GM12878 (cell line): ENCODE results near the gene SURF2. TPM values are rescaled to one million over a fixed set of nuclear protein-coding genes. Genes with fewer than 3 reads are reported as not detected.

Experiments used
- ATAC-seq: fragments of 200-7000 bp; cut with Tn5 transposase; 3 replicates; pipeline ENCODE4 v1.9.1; 2020; ENCODE audit warnings: mild to moderate bottlenecking, moderate library complexity
- BruUV-seq: library from RNA; stranded (reverse); fragments of 400-500 nt; replicated peaks from 2 replicates; lab custom pipeline; 2021; lab: Mats Ljungman, UMichigan
- CTCF ChIA-PET: fragments of 300-600 bp; sonication (Branson Sonifier 250); formaldehyde crosslinking; extraction: SDS; loops from one replicate; lab custom pipeline; 2021; ENCODE audit warnings: inconsistent platforms; lab: Yijun Ruan, JAX
- POLR2A ChIA-PET: fragments of 350-600 bp; formaldehyde crosslinking; extraction: SDS; loops from one replicate; lab custom pipeline; 2021; ENCODE audit warnings: inconsistent platforms; lab: Charles Lee
- RAD21 ChIA-PET: fragments of 300-600 bp; sonication (Branson Sonifier 250); formaldehyde crosslinking; loops from one replicate; lab custom pipeline; 2023; ENCODE audit warnings: antibody characterized with exemption; ENCODE audit not compliant: unreplicated experiment; lab: Charles Lee
- SMC1A ChIA-PET: fragments of 300-600 bp; sonication (Branson Sonifier 250); formaldehyde crosslinking; loops from one replicate; lab custom pipeline; 2023; ENCODE audit not compliant: unreplicated experiment, uncharacterized antibody; lab: Charles Lee
- DNase-seq: peaks from one replicate; pipeline ENCODE4 v3.0.0-alpha.2; 2011; ENCODE audit warnings: low read depth, low spot score
- FAIRE-seq: peaks from 3 replicates; lab custom pipeline; 2011; peaks lifted over from hg19 to GRCh38; lab: Jason Lieb, UNC
- H2AFZ ChIP-seq: 2 replicates; pipeline ENCODE4 v1.6.0; 2011; ENCODE audit warnings: low read depth, low read length, control low read depth; ENCODE audit not compliant: control insufficient read depth
- H3K27ac ChIP-seq: 2 replicates; pipeline ENCODE4 v1.5.1; 2011; ENCODE audit warnings: control low read depth; ENCODE audit not compliant: control insufficient read depth, insufficient read depth
- H3K27me3 ChIP-seq, 2 experiments: replicated peaks in 1 of 2; 2 replicates each; pipeline versions ENCODE4 v1.6.0 to v1.6.1; 2011; ENCODE audit warnings: low read length in 1 of 2; ENCODE audit not compliant: control insufficient read depth in 2 of 2, insufficient read depth in 2 of 2
- H3K36me3 ChIP-seq, 2 experiments: 2 replicates each; pipeline ENCODE4 v1.5.1; 2011; ENCODE audit warnings: low read length in 1 of 2; ENCODE audit not compliant: control insufficient read depth in 2 of 2, insufficient read depth in 2 of 2
- H3K4me1 ChIP-seq: 2 replicates; pipeline ENCODE4 v1.6.1; 2011; ENCODE audit warnings: mild to moderate bottlenecking, low read length, moderate library complexity, mixed read lengths; ENCODE audit not compliant: control insufficient read depth, insufficient read depth
- H3K4me2 ChIP-seq: 2 replicates; pipeline ENCODE4 v1.6.0; 2011; ENCODE audit warnings: control low read depth; ENCODE audit not compliant: control insufficient read depth, insufficient read depth
- H3K4me3 ChIP-seq: fragments of 200-600 bp; sonication (generic); 2 replicates; pipeline ENCODE4 v1.5.1; 2016
- H3K79me2 ChIP-seq: 2 replicates; pipeline ENCODE4 v1.6.0; 2011; ENCODE audit warnings: low read length; ENCODE audit not compliant: control insufficient read depth, insufficient read depth
- H3K9ac ChIP-seq: 2 replicates; pipeline ENCODE4 v1.8.0; 2011; ENCODE audit warnings: low read length, control low read depth, mixed read lengths; ENCODE audit not compliant: control insufficient read depth, insufficient read depth
- H3K9me3 ChIP-seq: replicated peaks from 3 replicates; pipeline ENCODE4 v1.5.1; 2011; ENCODE audit warnings: mild to moderate bottlenecking, low read length; ENCODE audit not compliant: control insufficient read depth, insufficient read depth
- H4K20me1 ChIP-seq: 2 replicates; pipeline ENCODE4 v1.6.0; 2011; ENCODE audit not compliant: control insufficient read depth, insufficient read depth
- ELK1 ChIP-seq: IDR thresholded peaks from 2 replicates; pipeline ENCODE4 v1.6.1; 2012; ENCODE audit warnings: low read depth, low read length, improper control_type of control experiment
- HCFC1 ChIP-seq: fragments of 150-350 bp; IDR thresholded peaks from 2 replicates; pipeline ENCODE4 v1.6.1; 2014; ENCODE audit warnings: low read length
- SKIL ChIP-seq: fragments of 450-650 bp; IDR thresholded peaks from 2 replicates; pipeline ENCODE4 v1.6.1; 2017; ENCODE audit warnings: mild to moderate bottlenecking, low read depth, inconsistent platforms; ENCODE audit not compliant: poor library complexity, severe bottlenecking
- SUZ12 ChIP-seq: fragments of 200-600 bp; sonication (generic); IDR thresholded peaks from one replicate; pipeline ENCODE4 v1.6.1; 2018; ENCODE audit warnings: antibody characterized with exemption, mild to moderate bottlenecking; ENCODE audit not compliant: unreplicated experiment
- ZNF207 ChIP-seq: fragments of 450-650 bp; IDR thresholded peaks from 2 replicates; pipeline ENCODE4 v1.6.1; 2014; ENCODE audit warnings: antibody characterized with exemption, mild to moderate bottlenecking, borderline replicate concordance
- ZNF274 ChIP-seq: IDR thresholded peaks from one replicate; pipeline ENCODE4 v1.8.0; 2011; ENCODE audit not compliant: insufficient read length, insufficient read depth
- ZNF592 ChIP-seq: fragments of 450-650 bp; IDR thresholded peaks from 2 replicates; pipeline ENCODE4 v1.6.1; 2017; ENCODE audit warnings: mild to moderate bottlenecking, moderate library complexity
- WGBS: methylation state at CpG from one replicate; pipeline ENCODE4 v1.1.6; 2016; ENCODE audit warnings: low lambda C conversion rate; ENCODE audit not compliant: insufficient replicate concordance, insufficient coverage; ENCODE audit errors: missing lambda C conversion rate; 5-methylcytosine and 5-hydroxymethylcytosine counted together
- in situ Hi-C: fragments of 300-500 bp; cut with MboI; formaldehyde crosslinking; loops from 9 replicates; pipeline ENCODE4 v1.14.3; 2018; ENCODE audit warnings: mixed read lengths
- intact Hi-C: fragments of 100-400 bp; cut with micrococcal nuclease; formaldehyde crosslinking; loops from one replicate; pipeline ENCODE4 v1.14.2; 2022; ENCODE audit not compliant: unreplicated experiment
- polyA plus RNA-seq, 11 experiments: library from polyadenylated mRNA; depleted of rRNA in 4 of 11; unstranded in 6 of 11; stranded (reverse) in 5 of 11; fragments of >200 nt; fragmentation: Nextera tagmentation in 4 of 11; fragmentation: Illumina TruSeq in 1 of 11; extraction: Ambion mirVana in 4 of 11; extraction: Trizol in 1 of 11; gene quantifications; 1 replicate in 1 of 11; 2 replicates in 10 of 11; pipeline versions ENCODE4 v1.2.1 to v1.2.3, GENCODE V29; 2011 to 2016; ENCODE audit warnings: inconsistent platforms in 2 of 11, missing spikeins in 2 of 11, low read depth in 1 of 11
- total RNA-seq, 4 experiments: library from RNA; depleted of rRNA in 3 of 4; stranded (reverse); fragments of >200 nt in 3 of 4; fragmentation: Illumina TruSeq in 1 of 4; extraction: Trizol in 1 of 4; gene quantifications; 2 replicates each; pipeline versions ENCODE4 v1.2.1 to v1.2.3, GENCODE V29; 2013 to 2021
- TF ChIP-seq, protein P1 (sequence below): IDR thresholded peaks from 2 replicates; pipeline ENCODE4 v1.6.1; 2012; ENCODE audit warnings: improper control_type of control experiment, low read depth, low read length; ENCODE audit not compliant: insufficient replicate concordance

SURF2 gene
- total and polyA plus RNA-seq, 10 of the 15 experiments (the other 5 are each of a cell fraction or from before 2014, with no cell fraction given): 4.0 to 41.7 (median 20.8) TPM

DNA sequence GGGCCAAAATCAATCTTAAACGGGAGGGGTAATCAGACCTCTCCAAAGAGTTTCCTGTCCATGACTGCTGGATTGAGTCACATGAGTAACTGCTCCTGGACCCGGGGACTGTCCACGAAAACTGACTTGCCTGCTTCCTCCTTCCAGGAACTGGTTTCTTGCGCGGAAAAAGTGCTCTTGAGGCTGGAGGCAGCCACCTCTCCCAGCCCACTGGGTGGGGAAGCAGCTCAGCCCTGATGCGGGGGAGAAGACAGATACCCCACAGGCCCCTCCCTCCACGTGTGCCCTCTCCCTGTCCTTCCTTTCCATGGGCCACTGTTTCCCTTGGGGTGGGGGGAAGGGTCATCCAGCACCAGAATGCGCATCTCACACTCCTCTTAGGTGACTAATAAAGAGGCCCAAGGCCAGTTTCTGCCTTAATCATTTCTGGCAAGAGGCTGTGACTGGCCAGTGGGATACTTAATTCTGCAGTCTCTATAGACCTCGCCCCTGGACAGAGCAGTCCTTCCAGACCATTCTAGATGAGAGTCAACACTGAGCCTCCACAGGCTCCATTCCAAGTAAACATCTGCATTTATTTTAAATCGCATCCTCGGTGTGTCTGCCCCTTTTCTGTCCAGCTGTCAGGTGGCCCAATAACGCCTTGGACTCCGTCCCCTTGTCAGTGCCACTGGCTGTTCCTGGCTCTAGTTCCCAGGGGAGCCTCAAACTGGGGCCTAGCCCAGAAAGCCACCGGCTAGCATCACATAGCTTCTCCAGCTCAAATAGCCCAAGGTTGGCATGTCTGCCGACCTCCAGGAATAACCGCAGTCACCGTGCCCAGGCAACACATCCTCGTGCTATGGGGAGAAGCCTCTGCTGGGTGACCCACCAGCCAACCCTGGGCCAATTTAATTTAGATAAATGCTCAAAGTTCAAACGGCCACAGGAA lies 49.4 kb downstream of the SURF2 start:
- 86% methylated on average over 19 of the region's 19 CpGs for WGBS
- no peak for FAIRE-seq
- intact Hi-C loops: no loop called here
- TF ChIP-seq SUZ12 (no peak), ZNF207 (no peak), HCFC1 (no peak), ZNF274 (no peak), ELK1 (no peak), ZNF592 (no peak), SKIL (no peak)
- TF ChIP-seq, protein P1, sequence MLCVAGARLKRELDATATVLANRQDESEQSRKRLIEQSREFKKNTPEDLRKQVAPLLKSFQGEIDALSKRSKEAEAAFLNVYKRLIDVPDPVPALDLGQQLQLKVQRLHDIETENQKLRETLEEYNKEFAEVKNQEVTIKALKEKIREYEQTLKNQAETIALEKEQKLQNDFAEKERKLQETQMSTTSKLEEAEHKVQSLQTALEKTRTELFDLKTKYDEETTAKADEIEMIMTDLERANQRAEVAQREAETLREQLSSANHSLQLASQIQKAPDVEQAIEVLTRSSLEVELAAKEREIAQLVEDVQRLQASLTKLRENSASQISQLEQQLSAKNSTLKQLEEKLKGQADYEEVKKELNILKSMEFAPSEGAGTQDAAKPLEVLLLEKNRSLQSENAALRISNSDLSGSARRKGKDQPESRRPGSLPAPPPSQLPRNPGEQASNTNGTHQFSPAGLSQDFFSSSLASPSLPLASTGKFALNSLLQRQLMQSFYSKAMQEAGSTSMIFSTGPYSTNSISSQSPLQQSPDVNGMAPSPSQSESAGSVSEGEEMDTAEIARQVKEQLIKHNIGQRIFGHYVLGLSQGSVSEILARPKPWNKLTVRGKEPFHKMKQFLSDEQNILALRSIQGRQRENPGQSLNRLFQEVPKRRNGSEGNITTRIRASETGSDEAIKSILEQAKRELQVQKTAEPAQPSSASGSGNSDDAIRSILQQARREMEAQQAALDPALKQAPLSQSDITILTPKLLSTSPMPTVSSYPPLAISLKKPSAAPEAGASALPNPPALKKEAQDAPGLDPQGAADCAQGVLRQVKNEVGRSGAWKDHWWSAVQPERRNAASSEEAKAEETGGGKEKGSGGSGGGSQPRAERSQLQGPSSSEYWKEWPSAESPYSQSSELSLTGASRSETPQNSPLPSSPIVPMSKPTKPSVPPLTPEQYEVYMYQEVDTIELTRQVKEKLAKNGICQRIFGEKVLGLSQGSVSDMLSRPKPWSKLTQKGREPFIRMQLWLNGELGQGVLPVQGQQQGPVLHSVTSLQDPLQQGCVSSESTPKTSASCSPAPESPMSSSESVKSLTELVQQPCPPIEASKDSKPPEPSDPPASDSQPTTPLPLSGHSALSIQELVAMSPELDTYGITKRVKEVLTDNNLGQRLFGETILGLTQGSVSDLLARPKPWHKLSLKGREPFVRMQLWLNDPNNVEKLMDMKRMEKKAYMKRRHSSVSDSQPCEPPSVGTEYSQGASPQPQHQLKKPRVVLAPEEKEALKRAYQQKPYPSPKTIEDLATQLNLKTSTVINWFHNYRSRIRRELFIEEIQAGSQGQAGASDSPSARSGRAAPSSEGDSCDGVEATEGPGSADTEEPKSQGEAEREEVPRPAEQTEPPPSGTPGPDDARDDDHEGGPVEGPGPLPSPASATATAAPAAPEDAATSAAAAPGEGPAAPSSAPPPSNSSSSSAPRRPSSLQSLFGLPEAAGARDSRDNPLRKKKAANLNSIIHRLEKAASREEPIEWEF: no peak

More for the DNA sequence above, 49.4 kb downstream of the SURF2 start:
- H3K9me3 ChIP-seq: no peaks in the 10 kb centered on the region
- in situ Hi-C loops: loop anchor here (5.0 kb wide), 1 partner anchor 77 kb away; no protein-coding TSS in a partner anchor
- no peaks in the 10 kb centered on the region for H3K27me3 ChIP-seq
- H3K27ac ChIP-seq: no peak overlapping the region
- H3K9ac ChIP-seq: no peak overlapping the region
- DNase-seq (no peak), ATAC-seq (no peak)
- peaks cover 31 to 33% of the 10 kb centered on the region in 2 experiments; a peak in 3 of 4 replicates for H3K36me3 ChIP-seq
- H3K79me2 ChIP-seq: no peaks in the 10 kb centered on the region
- no peak overlapping the region for H3K4me2 ChIP-seq
- ChIA-PET POLR2A (no interaction called here), SMC1A (interaction anchor here (1.3 to 1.7 kb wide), 2 partner anchors 18 to 32 kb away, joined by 3 read pairs; no protein-coding TSS in a partner anchor), RAD21 (interaction anchor here (1.5 kb wide), 1 partner anchor 54 kb away, joined by 3 read pairs; no protein-coding TSS in a partner anchor), CTCF (interaction anchor here (0.6 to 1.4 kb wide), 8 partner anchors 10 to 249 kb away, joined by 3 to 5 read pairs (median 4); no protein-coding TSS in a partner anchor)
- no peak overlapping the region for H3K4me3 ChIP-seq
- no peak overlapping the region for H2AFZ ChIP-seq
- H3K4me1 ChIP-seq: no peaks in the 10 kb centered on the region
- BruUV-seq: no TSS peak
- H4K20me1 ChIP-seq: no peaks in the 10 kb centered on the region; the same call in 1 of the 2 replicates
